Measurements from ENCODE around the gene CCT8.
"Not testable (repeated sequence)": the region's sequence is repeated elsewhere in the genome, so short reads cannot be mapped to it uniquely, and the experiment has no call there.

CCT8 gene

GRCh38 chr21:29024474-29025327 is 48.7 kb downstream of the CCT8 start, which contains the start of gene USP16:
Gene USP16 (plus strand): TSS chr21:29024668. CDS start chr21:29027914, 3,246 bp downstream.
- in situ Hi-C loops (cut with MboI; ENCODE audit: low sequenced_read_pairs), result no loop called here

- in situ Hi-C loops (cut with MboI; ENCODE audit: low sequenced_read_pairs), result no loop called here
Observed at GRCh38 chr21:29022166-29022565, 51.3 kb downstream of the CCT8 start.

GRCh38 chr21:29018540-29018939 is 54.9 kb downstream of the CCT8 start:
- in situ Hi-C loops (cut with MboI; ENCODE audit: low sequenced_read_pairs), result no loop called here

GRCh38 chr21:29017639-29018237 is 55.7 kb downstream of the CCT8 start:
- in situ Hi-C loops (cut with MboI; ENCODE audit: low sequenced_read_pairs), result no loop called here

GRCh38 chr21:29011236-29011635 is 62.2 kb downstream of the CCT8 start:
- in situ Hi-C loops (cut with MboI; ENCODE audit: low sequenced_read_pairs), result not testable (repeated sequence)

GRCh38 chr21:29008367-29008766 is 65.1 kb downstream of the CCT8 start:
- in situ Hi-C loops (cut with MboI; ENCODE audit: low sequenced_read_pairs), result no loop called here

- in situ Hi-C loops (cut with MboI; ENCODE audit: low sequenced_read_pairs), result no loop called here
Observed at GRCh38 chr21:29007810-29008209, 65.6 kb downstream of the CCT8 start.

GRCh38 chr21:29007135-29007534 is 66.3 kb downstream of the CCT8 start:
- in situ Hi-C loops (cut with MboI; ENCODE audit: low sequenced_read_pairs), result no loop called here
